ENCODE results near the gene CFD. TPM values are rescaled to one million over a fixed set of nuclear protein-coding genes. Genes with fewer than 3 reads are reported as not detected.

The CFD gene
- total RNA-seq, 2 experiments from 2014 or later: 0.60 to 1.4 TPM

GRCh38 chr19:892243-892893 lies 32.9 kb downstream of the CFD start:
- ATAC-seq: peak; percentile 35
- Mint-ChIP-seq H3K9me3 (no peaks in the 10 kb centered on the region), H3K4me3 (peak overlapping the region; percentile 76), H3K27ac (peak overlapping the region; percentile 80), H3K4me1 (ENCODE audit: low read depth) (peaks cover 13% of the 10 kb centered on the region), H3K36me3 (ENCODE audit: low read depth) (peaks cover 4% of the 10 kb centered on the region), H3K27me3 (no peaks in the 10 kb centered on the region)
- TF ChIP-seq, protein P1, sequence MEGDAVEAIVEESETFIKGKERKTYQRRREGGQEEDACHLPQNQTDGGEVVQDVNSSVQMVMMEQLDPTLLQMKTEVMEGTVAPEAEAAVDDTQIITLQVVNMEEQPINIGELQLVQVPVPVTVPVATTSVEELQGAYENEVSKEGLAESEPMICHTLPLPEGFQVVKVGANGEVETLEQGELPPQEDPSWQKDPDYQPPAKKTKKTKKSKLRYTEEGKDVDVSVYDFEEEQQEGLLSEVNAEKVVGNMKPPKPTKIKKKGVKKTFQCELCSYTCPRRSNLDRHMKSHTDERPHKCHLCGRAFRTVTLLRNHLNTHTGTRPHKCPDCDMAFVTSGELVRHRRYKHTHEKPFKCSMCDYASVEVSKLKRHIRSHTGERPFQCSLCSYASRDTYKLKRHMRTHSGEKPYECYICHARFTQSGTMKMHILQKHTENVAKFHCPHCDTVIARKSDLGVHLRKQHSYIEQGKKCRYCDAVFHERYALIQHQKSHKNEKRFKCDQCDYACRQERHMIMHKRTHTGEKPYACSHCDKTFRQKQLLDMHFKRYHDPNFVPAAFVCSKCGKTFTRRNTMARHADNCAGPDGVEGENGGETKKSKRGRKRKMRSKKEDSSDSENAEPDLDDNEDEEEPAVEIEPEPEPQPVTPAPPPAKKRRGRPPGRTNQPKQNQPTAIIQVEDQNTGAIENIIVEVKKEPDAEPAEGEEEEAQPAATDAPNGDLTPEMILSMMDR (IDR thresholded peaks at IDR 0.05): no peak
- intact Hi-C loops (cut with micrococcal nuclease): no loop called here
- POLR2A ChIA-PET: interaction anchor here (0.6 to 1.9 kb wide), 6 partner anchors 10 to 133 kb away, joined by 3 to 15 read pairs (median 3); no protein-coding TSS in a partner anchor
- peak; percentile 53 for DNase-seq
- CTCF ChIA-PET: interaction anchor here (1.2 to 1.5 kb wide), 4 partner anchors 18 to 122 kb away, joined by 3 to 6 read pairs (median 6); partner anchors contain the start of genes KISS1R and WDR18

GRCh38 chr19:892894-893689 lies 33.6 kb downstream of the CFD start, which contains the start of the genes MED16 and RNU6-9:
Gene MED16 (minus strand): TSS chr19:893187. CDS start chr19:891131, 2,056 bp downstream.
Gene RNU6-9 (plus strand): TSS chr19:893484.
- ATAC-seq (peak; percentile 92), DNase-seq (peak; percentile 95)
- Mint-ChIP-seq H3K36me3 (ENCODE audit: low read depth) (peaks cover 4% of the 10 kb centered on the region), H3K27ac (peak within 1 kb of the TSS; percentile 99), H3K4me1 (ENCODE audit: low read depth) (peaks cover 13% of the 10 kb centered on the region), H3K9me3 (no peaks in the 10 kb centered on the region), H3K27me3 (no peaks in the 10 kb centered on the region), H3K4me3 (peak within 1 kb of the TSS; percentile 76)
- TF ChIP-seq, protein P1 (IDR thresholded peaks at IDR 0.05): no peak
- ChIA-PET CTCF (interaction anchor here (0.8 to 1.5 kb wide), 7 partner anchors 9 to 123 kb away, joined by 3 to 6 read pairs (median 5); partner anchors contain the start of genes KISS1R and WDR18), POLR2A (interaction anchor here (0.6 to 1.9 kb wide), 11 partner anchors 9 to 133 kb away, joined by 3 to 15 read pairs (median 3); partner anchors contain the start of gene WDR18)
- intact Hi-C loops (cut with micrococcal nuclease): no loop called here

DNA sequence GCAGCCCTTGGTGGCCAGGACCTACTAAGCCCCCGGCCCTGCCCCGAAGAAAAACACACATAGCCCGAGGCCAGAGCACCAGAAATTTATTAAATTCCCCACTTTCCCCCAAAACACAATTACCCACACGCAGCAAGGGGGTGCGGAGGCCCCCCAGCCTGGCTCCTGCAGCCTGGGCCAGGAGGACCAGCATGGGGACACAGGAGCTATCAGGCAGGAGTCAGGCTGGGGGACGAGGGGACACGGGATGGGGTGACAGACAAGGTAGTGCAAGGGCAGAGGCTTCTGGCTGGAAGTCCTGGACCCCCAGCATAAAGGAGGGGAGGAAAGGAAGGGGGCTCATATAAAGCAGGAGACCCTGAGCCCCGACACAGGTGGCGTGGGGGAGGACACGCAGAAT lies 37.0 kb downstream of the CFD start:
- Mint-ChIP-seq H3K9me3 (no peaks in the 10 kb centered on the region), H3K4me1 (ENCODE audit: low read depth) (peaks cover 14% of the 10 kb centered on the region), H3K36me3 (ENCODE audit: low read depth) (peaks cover 9% of the 10 kb centered on the region), H3K27me3 (no peaks in the 10 kb centered on the region), H3K27ac (no peak overlapping the region), H3K4me3 (no peak overlapping the region)
- CTCF ChIA-PET: no interaction called here
- no peak for DNase-seq
- TF ChIP-seq, protein P1 (IDR thresholded peaks at IDR 0.05): no peak
- intact Hi-C loops (cut with micrococcal nuclease): no loop called here
- ATAC-seq: no peak
- POLR2A ChIA-PET: interaction anchor here (0.7 kb wide), 2 partner anchors 13 to 42 kb away, joined by 3 read pairs; no protein-coding TSS in a partner anchor

- Mint-ChIP-seq H3K4me1 (ENCODE audit: low read depth) (peaks cover 15% of the 10 kb centered on the region), H3K9me3 (no peaks in the 10 kb centered on the region), H3K36me3 (ENCODE audit: low read depth) (peaks cover 9% of the 10 kb centered on the region), H3K27me3 (no peaks in the 10 kb centered on the region), H3K4me3 (no peak overlapping the region), H3K27ac (no peak overlapping the region)
- CTCF ChIA-PET: interaction anchor here (1.1 kb wide), 1 partner anchor 105 kb away, joined by 3 read pairs; no protein-coding TSS in a partner anchor
- TF ChIP-seq, protein P1 (IDR thresholded peaks at IDR 0.05): no peak
- POLR2A ChIA-PET: interaction anchor here (0.7 kb wide), 1 partner anchor 12 kb away, joined by 3 read pairs; no protein-coding TSS in a partner anchor
- intact Hi-C loops (cut with micrococcal nuclease): no loop called here
- DNase-seq (no peak), ATAC-seq (no peak)
These were observed 37.5 kb downstream of the CFD start for GRCh38 chr19:896999-897398.

Data from activated CD8-positive, alpha-beta T cell treated with anti-CD3 and anti-CD28 coated beads for 36 hours (primary cell).